Activated CD4-positive, alpha-beta T cell treated with anti-CD3 and anti-CD28 coated beads for 1 hour (primary cell): ENCODE data around the gene AGAP2.
"Not testable (repeated sequence)": the region's sequence is repeated elsewhere in the genome, so short reads cannot be mapped to it uniquely, and the experiment has no call there.

Experiments used
- DNase-seq: peaks from one replicate; pipeline ENCODE4 v3.0.0-alpha.2; 2020

The AGAP2 gene

DNA sequence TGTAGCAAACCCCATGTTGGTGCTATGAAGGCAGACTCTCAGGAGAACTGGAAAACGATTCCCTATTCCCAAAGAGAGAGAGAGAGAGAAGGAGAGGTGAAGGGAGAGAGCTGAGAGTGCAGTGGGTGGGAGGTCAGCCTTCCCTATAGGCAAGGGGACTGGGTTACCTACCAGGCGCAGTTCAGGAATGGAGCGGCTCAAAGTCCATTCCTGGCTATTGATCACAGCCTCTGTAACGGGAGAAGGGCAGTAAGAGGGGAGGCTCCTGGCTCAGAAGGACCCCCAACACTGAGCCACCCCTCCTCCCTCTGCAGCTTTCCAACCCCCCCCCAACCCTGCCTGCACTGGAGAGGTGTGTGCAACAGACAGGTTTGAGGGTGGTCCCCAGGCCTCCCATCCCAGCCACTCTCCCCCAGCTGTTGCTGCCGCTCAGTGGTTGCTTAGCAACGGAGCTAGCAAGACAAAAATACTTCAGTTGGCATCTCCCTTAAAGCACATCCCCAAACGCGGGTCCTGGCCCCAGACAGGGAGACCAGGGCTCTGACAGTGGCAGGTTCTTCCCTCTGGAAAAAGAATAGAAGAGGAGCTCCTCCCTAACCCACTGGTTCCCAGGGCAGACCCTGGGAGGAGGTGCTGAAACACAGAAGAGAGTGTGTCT lies 3.2 kb downstream of the AGAP2 start:
- DNase-seq, result no peak

DNA sequence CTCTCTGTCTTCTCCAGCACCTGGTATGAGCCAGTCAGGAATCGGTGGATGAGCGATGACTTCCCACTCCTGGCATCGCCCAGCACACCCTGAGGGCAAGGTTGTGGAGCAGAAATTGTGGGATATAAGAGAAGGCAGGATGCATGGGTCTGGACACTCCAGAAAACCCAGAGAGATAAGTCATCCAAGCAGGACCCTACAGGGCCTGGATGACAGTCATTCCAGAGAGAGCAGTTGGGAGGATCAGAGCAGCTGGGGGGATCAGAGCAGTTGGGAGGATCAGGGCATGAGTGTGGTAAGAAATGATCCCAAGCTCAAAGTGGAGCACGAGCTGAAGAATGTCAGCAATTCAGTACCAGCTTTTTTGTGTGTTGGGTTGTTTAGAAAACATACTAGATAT lies 4.0 kb downstream of the AGAP2 start:
- DNase-seq, result no peak

DNA sequence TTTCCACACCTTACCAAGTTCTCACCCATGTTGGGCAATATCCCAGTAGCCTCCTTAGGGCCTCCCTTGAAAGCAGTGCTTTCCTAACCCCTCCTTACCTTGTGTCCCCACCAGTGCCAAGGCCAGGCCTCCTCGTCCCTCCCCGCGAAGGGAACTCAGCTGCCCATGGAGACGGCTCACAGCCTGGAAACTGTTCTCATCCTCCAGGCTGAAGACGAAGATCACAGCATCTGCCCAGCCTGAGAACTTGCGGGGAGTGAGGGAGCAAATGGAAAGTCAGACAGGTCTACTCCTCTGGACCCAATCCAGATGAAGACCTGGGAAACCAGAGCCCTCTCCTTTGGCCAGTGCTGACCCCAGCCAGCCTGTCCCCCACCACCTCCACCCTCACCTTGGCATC lies 4.6 kb downstream of the AGAP2 start:
- DNase-seq, result no peak

DNA sequence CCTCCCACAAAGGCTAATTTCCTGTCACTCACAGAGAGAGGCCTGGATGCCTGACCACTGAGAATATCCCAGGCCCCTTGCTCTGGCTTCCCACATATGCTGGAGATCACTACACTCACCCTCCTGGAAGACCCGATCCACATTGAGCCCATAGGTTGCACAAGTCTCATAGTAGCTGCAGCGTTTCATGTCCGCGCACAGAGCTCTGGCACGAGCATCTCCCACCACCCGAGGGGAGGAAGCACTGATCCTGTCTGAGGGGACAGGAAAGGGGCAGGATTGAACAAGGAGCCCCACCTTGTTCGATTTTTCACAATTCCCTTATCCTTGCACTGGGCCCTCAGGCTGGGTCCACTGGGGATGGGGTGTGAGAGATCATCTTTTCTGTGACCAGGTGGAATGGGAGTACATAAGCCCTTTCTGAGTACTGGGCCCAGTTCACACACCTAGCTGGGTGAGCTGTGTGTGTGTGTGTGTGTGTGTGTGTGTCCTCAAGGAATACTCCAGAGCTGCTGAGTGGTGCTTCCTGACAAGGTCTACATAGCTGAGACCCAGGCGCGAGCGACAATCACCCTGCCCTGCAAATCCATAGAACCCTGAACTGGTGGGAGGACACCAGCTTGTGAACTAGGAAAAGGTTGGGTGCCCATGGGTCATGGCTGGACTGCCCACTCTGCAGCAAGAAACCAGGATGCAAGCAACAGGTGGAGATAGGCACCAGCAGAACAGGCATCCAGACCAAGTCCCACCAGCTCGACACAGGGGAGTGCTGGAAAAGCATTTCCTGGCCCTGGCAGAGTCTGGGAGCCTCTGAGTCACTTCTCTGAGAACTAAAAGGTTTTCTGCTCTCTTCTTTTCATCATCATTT lies 5.6 kb downstream of the AGAP2 start:
- DNase-seq, result no peak

DNA sequence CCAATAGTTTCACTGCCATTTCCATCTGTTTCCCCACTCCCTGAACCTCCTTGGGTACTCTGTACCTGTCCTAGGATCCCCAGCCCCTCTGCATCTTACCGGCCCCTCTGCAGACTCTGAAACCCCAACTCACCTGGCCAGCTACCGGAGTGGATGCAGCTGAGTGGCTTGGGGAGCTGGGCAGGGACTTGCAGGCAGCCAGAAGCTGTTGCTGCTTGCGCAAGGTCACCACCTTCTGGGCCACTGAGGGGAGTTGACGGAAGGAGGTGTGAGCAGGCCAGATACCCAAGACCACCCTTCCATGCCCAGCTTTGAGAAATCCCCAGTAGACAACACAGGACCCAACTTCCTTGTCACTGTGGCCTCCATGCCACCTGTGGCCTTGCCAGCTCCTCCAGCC lies 6.3 kb downstream of the AGAP2 start:
- no peak for DNase-seq

DNA sequence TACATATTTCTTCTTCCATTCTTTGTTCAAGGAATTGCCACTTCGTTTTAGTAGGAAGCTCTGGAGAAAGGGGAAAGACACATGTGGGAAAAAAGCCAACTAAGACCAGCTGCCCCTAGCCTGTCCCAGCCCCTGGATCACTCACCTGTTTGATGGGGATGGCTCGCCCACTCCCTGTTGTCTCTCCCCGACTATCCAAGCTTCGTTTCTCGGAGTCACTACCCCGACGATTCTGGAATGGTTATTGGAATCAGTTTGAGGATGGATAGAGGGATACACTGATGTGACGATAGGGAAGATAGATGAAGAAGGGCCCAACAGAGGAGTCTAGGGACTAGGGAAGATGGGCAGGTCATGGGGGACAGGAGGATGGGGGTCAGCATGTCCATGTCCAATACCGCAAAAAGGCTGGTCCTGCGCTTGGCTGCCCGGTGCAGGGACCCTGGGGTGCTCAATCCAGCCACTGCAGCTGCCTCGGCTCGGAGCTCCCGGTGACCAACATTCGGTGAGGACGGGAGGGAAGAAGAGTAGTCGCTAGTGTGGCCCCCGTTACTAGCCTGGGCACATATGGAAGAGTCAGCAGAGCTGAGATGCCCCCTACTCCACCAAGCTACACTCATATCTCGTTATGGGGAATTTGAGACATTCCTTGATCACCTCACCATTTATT lies 7.0 kb downstream of the AGAP2 start:
- DNase-seq, result no peak

DNA sequence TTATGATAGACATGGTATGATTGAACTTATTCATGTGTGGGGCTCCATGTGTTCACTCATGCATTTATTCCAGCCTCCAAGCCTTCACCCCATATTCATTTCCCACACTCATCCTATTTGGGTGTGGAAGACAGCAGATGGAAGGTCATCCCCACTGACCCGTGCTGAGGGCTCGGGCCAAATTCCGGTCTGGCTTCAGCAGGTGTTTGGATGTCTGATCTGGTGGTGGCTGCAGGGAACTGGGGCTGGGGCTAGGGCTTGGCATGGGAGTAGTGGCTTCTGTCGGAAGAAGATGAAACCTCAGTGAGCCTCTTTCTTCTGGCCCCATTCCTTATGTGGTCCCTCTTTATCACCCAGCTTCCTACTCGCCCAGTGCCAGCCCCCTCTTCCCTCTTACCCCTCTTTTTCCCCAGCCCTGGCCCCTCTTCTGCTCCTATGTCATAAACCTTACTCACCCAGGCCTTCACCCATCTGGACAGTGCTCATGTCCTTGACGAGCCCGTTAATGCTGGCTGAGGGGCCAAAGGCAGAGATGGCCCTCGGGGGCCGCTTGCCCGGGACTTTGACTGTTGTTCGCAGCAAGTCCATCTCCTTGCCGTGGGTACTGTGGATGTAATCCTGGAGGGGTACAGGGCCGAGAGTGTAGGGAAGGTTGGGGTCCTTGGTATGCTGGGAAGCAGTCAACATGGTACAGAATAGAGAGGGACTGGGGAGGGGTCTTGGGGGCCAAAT lies 8.0 kb downstream of the AGAP2 start:
- DNase-seq, result no peak

DNA sequence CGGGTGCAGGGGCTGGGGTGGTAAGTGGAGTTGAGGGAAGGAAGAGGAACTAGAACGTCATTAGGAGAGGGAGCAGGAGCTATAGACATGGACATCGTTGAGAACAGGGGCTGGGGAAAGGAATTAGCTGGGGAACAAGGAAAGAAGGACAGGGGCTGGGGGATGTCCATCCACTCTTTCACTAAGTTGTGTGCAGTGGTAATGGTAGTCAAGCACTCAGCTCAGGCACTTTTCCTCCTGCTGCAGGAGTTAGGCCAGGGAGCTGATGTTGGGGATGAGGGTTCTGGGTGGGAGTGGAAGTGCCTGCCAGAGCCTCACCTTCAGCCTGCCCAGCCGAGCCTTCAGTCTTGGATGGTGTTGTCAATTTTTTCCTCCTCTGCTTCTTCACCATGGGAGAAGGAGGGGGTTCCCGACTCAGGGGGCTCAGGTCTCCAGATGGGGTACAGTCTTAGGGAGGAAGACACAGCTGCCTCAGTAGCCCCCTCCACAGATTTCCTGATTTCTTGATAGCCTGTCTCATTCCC lies 9.2 kb downstream of the AGAP2 start:
- DNase-seq, result no peak

DNA sequence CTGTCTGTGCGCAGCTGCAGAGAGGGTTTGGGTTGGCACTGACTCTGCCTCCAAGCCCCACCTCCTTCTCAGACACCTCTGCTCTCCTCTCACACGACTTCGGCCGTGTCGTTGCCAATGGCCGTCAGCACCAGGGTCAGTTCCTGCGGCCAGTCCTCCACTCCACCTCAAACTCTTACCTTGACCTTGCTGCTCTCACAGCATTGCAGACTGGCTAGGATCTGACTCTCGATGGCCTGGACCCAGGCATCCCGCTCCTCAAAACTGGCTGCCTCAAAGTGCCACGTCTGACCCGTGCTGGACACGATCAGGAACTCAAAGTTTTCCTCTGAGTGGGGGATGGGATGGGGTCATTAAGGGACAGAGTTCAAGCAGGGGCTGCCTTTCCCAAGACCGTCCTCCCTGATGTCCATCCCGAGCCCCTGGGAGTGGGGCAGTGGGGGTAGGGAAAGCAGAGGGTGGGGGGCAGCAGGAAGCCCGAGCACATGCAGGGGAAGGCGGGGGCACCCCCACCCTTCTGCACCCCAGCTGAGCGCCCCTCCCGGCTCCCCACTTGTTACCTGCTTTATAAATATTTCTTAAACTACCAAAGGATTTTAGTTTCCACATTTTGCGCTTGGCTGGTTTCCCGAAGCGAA lies 10.7 kb downstream of the AGAP2 start:
- no peak for DNase-seq

DNA sequence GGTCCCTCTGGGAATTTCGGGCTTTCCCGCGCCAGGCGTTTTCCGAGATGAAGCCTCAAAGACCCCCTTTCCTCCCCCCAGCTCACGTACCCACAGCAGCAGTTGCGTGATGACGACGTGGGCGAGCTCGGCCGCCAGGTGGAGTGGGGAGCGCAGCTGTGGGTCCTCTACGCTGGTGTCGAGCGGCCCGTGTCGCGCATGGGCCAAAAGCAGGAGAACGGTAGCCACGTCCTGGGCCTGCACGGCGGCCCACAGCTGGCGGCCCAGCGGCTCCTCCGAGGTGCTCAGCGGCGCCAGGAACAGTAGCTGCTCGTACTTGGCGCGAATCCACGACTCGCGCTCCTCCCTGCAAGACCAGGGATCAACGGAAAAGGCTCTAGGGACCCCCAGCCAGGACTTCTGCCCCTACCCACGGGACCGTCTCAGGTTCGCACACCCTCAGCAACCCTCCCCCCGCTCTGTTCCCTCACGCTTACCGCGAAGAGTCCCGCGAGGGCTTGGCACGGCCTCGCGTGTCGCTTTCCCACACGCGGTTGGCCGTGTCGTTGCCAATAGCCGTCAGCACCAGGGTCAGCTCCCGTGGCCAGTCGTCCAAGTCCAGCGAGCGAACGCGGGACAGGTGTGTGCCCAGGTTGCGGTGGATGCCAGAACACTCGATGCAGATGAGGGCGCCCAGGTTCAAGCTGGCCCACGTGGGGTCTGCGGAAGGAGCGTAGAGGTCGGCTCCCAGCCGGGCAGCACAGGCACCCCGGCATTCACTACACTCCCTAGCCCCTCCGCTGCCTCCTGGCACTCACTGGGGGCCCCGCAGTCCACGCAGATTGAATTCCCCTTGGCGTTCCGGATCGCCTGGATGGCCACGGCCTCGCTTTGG lies 11.4 kb downstream of the AGAP2 start:
- no peak for DNase-seq

DNA sequence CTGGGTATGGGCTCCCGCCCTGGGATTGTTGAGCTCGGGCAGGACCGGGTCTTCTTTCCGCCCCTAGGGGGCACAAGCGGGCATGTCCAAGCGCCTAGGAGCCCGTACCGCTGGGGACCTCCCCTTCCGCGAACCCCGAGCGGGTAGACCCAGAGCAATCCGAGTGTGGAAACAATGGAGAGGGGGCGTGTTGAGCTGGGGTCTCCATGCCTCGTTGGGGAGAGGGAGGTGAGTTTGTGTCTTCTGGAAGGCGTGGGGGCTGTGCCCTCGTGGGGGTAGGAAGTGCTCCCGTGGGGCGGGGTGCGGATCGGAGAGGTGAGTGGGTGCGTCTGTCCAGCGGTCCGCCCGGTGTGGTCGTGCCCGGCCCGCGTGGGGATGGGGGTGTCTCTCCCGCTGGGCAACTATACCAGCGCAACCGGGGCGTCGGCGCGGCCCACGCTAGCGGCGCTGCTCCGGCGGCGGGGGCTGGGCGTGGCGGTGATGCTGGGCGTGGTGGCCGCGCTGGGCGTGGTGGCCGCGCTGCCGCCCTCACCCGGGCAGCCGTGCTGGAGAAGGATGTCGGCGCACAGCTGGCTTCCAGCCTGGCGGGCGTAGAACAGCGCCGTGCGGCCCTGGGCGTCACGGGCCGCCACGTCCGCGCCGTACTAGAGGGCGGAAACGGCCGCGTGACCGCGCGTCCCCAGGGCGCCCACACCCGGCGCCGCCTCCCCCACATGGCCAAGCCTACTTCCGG lies 12.2 kb downstream of the AGAP2 start:
- no peak for DNase-seq

DNA sequence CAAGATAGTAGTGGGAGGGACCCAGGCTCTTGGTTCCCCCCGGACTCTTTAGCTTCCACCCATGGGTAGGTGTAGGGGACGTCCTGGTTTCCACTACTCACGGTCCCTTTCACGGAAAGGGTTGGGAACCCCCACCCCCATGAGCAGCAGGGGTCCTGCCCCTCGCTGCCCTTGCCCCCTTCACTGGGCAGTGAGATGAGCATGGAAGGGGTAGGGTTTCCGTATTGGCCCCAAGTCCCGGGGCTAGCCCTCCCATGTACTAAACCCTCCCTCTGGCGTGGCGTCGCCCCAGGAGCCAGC lies 12.7 kb downstream of the AGAP2 start:
- DNase-seq, result no peak

DNA sequence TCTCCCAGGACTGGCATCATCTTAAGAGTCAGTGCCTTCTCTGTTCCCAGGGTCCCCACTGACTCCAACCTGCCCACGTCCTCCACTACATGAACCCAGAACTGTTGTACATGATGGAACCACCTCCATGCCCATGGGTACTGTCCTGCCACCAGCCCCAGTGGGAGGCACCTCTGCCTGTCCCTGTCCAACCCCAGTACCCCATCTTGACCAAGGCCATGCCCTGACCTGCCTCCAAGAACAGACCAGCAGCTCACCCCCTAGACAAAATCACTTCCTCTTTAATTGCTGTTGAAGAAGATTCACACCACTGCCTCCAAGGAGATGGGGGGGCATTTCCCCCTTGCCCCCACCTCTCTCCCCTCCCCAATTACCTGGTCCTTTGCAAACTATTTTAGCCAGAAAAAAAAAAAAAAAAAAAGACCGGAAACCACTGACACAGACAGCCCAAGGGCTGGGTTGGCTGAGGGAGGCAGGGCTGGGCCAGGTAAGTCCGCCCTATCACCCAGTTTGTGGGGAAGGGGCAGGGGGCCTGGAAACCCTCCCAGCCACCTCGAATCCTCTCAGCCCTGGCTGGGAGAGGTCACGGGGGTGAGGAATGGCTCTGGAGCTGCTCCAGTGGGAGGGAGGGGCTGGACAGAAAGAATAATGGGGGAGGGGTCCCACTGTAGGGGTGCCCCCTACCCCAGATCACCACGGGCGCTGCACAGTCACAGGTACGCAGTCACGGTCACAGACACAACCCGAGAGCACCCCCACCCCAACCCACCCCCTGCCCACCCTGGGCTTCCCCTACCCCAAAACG lies 13.4 kb downstream of the AGAP2 start:
- no peak for DNase-seq

DNA sequence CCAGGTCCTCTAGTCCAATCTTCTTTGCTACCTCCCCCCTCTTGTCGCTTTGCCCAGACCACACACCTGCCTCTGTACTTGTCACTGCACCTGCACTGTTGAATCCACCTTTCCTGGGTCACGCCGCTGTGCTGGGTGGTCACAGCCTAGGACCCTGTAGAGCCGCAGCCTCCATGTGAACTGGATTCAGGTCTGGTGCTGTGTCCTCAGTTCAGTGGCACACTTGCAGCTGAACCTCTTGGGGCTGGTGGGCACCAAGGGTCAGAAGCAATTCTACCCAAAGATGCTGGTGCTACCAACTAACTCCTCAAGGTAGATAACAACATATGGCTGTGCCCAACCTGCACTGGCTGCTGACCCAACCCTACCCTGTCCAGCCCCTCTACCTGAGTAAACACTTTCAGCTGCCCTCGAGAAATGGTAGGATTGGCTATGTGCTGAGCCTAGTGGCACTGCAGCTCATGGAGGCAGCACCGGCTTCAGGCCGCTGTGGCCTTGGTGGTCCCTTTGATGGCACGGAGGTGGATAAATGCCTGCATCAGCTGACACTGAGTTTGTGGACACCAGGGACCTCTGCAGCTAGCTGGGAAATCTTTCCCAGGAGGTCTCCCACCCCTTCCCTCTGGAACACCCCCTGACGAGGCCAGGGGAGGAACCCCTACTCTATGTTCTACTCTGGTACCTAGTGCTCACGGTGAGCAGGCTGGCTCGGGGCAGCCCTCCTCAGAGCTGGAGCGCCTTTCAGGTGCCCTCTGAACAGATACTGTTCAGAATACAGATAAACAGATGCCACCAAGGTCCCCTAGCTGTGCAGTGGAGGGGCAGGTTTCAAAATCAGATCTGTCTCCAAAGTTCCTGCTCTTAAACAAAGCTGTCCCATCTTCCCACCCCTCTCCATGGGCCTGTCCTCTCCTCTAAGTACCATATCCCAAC lies 14.3 kb downstream of the AGAP2 start:
- no peak for DNase-seq

DNA sequence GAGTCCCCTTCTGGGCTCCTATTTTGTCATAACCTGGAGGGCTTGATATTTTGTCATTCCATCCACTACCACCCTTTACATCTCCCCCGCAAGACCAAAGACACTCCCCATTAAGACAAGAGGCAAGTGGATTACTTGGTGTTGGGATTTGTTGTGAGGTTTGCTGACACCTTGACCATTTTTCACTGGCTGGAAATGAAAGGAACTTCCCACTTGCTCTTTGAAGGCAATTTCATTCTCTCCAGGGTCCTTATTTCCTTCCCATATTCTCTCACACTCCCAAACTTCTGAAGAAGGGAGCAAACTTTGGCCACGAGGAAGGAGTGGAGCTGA lies 14.9 kb downstream of the AGAP2 start:
- DNase-seq, result no peak

DNA sequence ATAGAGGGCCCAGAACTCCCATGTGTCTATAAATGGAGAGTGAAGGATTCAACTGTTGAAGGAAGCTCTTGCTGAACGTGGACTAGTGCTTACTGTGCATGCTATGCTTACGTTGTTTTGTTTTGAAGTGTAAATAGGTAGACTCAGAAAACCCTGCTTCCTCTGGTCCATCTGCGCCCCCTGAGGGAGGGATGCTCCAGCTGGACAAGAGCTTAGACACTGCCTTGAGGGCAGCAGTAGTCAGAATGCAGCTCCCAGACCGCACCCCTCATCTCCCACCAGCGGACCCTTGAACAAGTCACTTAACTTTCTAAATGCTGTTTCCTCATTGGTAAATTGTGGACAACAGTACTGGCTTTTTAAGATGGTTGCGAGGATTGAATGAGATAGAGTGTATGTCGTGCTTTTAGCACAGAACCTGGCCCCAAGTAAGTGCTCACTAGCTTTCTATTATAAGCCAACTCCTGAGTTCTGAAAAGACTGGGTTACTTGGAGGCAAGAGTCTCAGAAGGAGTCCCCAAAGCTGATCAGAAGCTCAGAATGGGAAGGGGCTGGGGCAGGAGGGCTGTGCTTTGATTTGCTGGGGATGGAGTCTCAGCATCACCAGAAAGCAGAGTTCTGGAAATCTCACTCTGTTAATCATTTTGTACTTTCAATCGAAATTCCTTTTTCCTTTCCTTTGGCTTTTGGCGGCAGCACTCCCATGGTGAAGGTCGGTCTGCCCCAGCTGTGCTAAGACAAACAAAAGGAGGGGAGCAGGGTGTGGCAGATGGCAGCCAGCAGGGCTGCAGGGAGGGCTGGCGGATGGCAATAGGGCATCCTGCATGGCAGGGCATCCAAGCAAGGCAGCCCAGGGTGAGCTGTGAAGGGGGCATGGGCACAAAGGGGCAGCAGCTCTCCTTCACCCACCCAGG lies 15.6 kb downstream of the AGAP2 start:
- no peak for DNase-seq

DNA sequence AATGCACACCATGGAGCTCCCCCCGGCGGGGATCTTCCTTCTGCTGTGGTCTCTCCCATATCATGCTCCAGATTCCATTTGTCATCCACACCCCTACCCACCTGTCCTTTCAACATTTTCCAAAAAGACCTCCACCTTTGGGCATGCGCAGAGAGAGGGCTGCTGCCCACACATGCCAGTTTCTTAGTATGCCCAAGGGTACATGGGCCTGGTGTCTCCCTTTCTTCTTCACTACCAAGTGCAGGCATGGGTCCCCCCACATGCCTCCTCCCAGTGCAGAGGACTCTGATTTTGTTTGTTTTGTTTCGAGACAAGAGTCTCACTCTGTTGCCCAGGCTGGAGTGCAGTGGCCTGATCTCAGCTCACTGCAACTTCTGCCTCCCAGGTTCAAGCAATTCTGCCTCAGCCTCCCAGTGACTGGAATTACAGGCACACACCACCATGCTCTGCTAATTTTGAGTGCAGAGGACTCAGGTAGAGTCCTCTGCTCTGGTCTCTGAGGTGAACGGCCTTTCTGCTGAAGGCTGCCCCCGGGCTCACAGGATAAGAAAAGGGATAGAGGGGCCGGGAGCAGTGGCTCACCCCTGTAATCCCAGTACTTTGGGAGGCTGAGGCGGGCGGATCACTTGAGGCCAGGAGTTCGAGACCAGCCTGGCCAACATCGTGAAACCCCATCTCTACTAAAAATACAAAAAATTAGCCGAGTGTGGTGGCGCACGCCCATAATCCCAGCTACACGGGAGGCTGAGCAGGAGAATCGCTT lies 16.5 kb downstream of the AGAP2 start:
- not testable (repeated sequence) for DNase-seq
